Activated CD8-positive, alpha-beta T cell treated with anti-CD3 and anti-CD28 coated beads for 36 hours (primary cell): ENCODE results near the gene PIWIL4. TPM values are rescaled to one million over a fixed set of nuclear protein-coding genes. Genes with fewer than 3 reads are reported as not detected.
A peak's percentile ranks its signal among the peaks of the same experiment; 100 is the strongest.

Source experiments
- ATAC-seq: fragments of 200-7000 bp; cut with Tn5 transposase; one replicate; pipeline ENCODE4 v1.10.0; 2021; ENCODE audit warnings: mild to moderate bottlenecking, moderate library complexity
- CTCF ChIA-PET: fragments of 350-600 bp; sonication (Branson Sonifier 250); formaldehyde crosslinking; loops from one replicate; lab custom pipeline; 2021; ENCODE audit warnings: antibody characterized with exemption; lab: Charles Lee
- POLR2A ChIA-PET: fragments of 350-600 bp; sonication (Branson Sonifier 250); formaldehyde crosslinking; loops from one replicate; lab custom pipeline; 2021; ENCODE audit warnings: antibody characterized with exemption; lab: Charles Lee
- DNase-seq: peaks from one replicate; pipeline ENCODE4 v3.0.0-alpha.2; 2020
- H3K27ac Mint-ChIP-seq: one replicate; pipeline ENCODE4 v1.8.0; 2021; ENCODE audit warnings: mild to moderate bottlenecking, mixed read lengths
- H3K27me3 Mint-ChIP-seq: one replicate; pipeline ENCODE4 v1.8.0; 2021; ENCODE audit warnings: mixed read lengths
- H3K36me3 Mint-ChIP-seq: one replicate; pipeline ENCODE4 v1.8.0; 2021; ENCODE audit warnings: low read depth, mixed read lengths
- H3K4me1 Mint-ChIP-seq: one replicate; pipeline ENCODE4 v1.8.0; 2021; ENCODE audit warnings: low read depth, mixed read lengths
- H3K4me3 Mint-ChIP-seq: one replicate; pipeline ENCODE4 v1.8.0; 2021; ENCODE audit warnings: mild to moderate bottlenecking, moderate library complexity, mixed read lengths
- H3K9me3 Mint-ChIP-seq: one replicate; pipeline ENCODE4 v1.8.0; 2021; ENCODE audit warnings: mixed read lengths
- intact Hi-C: fragments of 100-400 bp; cut with micrococcal nuclease; formaldehyde crosslinking; loops from one replicate; pipeline ENCODE4 v1.10.0; 2022
- total RNA-seq, 2 experiments: library from RNA; stranded (reverse); gene quantifications; one replicate each; pipeline ENCODE4 v1.2.3, GENCODE V29; 2021
- TF ChIP-seq, protein P1 (sequence below): fragments of 200-600 bp; IDR thresholded peaks from one replicate; pipeline ENCODE4 v1.8.0; 2022; ENCODE audit warnings: antibody characterized with exemption, mild to moderate bottlenecking

The PIWIL4 gene
- total RNA-seq, 2 experiments from 2014 or later: 0.36 to 0.50 TPM

DNA sequence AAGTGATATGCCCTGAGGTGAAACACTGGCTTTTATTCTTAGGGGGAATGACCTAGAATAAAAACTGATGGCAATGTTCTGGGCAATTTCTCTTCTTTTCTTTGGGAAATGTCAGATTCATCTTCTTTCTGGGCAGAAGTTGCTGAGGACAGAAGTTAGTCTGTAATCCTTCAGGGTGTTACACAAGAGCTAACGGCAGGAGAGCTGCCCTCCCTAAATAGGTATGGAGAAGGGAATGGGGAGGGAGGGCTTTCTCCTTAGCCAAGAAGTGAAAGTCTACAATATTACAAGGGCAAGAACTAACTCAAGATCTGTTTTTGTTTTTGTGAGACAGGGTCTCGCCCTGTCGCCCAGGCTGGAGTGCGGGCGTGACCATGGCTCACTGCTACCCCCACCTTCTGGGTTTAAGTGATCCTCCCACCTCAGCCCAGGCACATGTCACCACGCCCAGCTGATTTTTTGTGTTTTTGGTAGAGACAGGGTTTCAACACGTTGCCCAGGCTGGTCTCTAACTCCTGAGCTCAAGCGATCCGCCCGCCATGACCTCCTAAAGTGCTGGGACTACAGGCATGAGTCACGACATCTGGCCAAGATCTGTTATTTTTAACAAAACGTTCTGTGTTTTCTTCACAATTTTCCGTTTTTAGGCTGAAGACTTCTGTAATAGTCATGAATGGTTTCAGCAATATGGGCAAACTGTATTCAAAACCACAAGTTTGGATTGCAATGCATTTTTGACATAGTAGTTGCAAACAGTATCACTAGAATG is 7.2 kb downstream of the PIWIL4 start:
- ChIA-PET CTCF (interaction anchor here (1.7 kb wide), 1 partner anchor 69 kb away, joined by 3 read pairs; no protein-coding TSS in a partner anchor), POLR2A (no interaction called here)
- no peak for ATAC-seq
- TF ChIP-seq, protein P1, sequence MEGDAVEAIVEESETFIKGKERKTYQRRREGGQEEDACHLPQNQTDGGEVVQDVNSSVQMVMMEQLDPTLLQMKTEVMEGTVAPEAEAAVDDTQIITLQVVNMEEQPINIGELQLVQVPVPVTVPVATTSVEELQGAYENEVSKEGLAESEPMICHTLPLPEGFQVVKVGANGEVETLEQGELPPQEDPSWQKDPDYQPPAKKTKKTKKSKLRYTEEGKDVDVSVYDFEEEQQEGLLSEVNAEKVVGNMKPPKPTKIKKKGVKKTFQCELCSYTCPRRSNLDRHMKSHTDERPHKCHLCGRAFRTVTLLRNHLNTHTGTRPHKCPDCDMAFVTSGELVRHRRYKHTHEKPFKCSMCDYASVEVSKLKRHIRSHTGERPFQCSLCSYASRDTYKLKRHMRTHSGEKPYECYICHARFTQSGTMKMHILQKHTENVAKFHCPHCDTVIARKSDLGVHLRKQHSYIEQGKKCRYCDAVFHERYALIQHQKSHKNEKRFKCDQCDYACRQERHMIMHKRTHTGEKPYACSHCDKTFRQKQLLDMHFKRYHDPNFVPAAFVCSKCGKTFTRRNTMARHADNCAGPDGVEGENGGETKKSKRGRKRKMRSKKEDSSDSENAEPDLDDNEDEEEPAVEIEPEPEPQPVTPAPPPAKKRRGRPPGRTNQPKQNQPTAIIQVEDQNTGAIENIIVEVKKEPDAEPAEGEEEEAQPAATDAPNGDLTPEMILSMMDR: no peak
- intact Hi-C loops: no loop called here
- peaks cover 2% of the 10 kb centered on the region for H3K27me3 Mint-ChIP-seq
- no peaks in the 10 kb centered on the region for H3K4me1 Mint-ChIP-seq
- no peak overlapping the region for H3K4me3 Mint-ChIP-seq
- DNase-seq: no peak
- H3K9me3 Mint-ChIP-seq: no peaks in the 10 kb centered on the region
- H3K36me3 Mint-ChIP-seq: no peaks in the 10 kb centered on the region
- H3K27ac Mint-ChIP-seq: no peak overlapping the region

DNA sequence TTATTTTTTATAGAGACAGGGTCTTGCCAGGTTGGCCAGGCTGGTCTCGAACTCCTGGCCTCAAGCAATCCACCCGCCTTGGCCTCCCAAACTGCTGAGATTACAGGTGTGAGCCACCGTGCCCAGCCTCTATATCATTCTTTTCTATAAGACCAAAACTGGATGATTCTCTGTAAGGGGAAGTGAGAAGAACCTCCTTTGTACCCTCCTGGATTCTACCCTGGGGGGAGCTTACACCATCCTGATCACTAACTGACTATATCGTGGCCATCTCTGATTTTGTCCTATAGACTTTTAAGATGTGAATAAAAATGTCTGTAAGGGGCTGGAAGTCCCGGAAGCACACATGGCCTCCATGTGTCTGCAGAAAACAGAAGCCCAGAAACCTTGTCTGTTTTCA is 9.1 kb downstream of the PIWIL4 start:
- intact Hi-C loops: no loop called here
- ATAC-seq (no peak), DNase-seq (no peak)
- CTCF ChIA-PET: no interaction called here
- H3K36me3 Mint-ChIP-seq: no peaks in the 10 kb centered on the region
- peaks cover 2% of the 10 kb centered on the region for H3K27me3 Mint-ChIP-seq
- TF ChIP-seq, protein P1: no peak
- H3K4me3 Mint-ChIP-seq: no peak overlapping the region
- H3K4me1 Mint-ChIP-seq: peaks cover 2% of the 10 kb centered on the region
- no peaks in the 10 kb centered on the region for H3K9me3 Mint-ChIP-seq
- POLR2A ChIA-PET: no interaction called here
- no peak overlapping the region for H3K27ac Mint-ChIP-seq

DNA sequence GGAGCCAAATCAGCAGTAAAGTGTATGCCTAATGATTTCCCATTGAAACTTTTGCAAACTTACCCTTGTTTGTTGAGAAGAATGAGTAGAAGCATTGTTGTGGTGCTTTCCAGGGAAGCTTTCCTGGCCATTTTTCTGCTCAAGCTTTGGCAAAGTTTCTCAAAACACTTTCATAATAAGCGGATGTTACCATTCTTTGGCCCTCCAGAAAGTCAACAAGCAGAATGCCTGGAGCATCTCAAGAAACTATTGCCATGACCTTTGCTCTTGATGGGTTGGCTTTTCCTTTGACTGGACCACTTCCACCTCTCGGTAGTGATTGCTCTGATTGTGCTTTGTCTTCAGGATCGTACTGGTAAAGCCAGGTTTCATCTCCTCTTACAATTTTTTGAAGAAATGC is 10.7 kb downstream of the PIWIL4 start:
- H3K36me3 Mint-ChIP-seq: no peaks in the 10 kb centered on the region
- no peak overlapping the region for H3K27ac Mint-ChIP-seq
- ChIA-PET CTCF (no interaction called here), POLR2A (no interaction called here)
- intact Hi-C loops: no loop called here
- TF ChIP-seq, protein P1: no peak
- peaks cover 12% of the 10 kb centered on the region for H3K4me1 Mint-ChIP-seq
- H3K27me3 Mint-ChIP-seq: peaks cover 2% of the 10 kb centered on the region
- no peak overlapping the region for H3K4me3 Mint-ChIP-seq
- DNase-seq (no peak), ATAC-seq (no peak)
- no peaks in the 10 kb centered on the region for H3K9me3 Mint-ChIP-seq

DNA sequence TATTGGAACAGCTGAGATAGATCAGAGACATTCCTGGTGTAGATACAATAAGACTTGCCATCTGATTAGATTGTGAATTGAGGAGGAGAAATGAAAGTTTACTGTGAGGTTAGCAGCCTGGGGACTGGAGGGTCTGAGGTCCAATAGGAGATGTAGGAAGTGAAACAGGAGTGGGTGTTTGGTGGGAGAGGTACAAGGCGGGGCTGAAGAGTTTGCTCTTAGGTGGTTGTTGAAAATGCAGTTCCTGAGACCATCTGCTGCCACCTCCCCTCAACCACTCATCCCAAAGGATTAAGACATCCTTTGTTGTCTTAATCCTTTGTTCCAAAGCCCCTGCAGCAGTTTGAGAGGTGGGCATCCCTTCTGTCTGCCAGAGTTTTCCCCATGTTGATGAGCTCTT is 14.8 kb downstream of the PIWIL4 start:
- Mint-ChIP-seq H3K4me1 (peaks cover 12% of the 10 kb centered on the region), H3K36me3 (no peaks in the 10 kb centered on the region), H3K9me3 (no peaks in the 10 kb centered on the region), H3K27me3 (no peaks in the 10 kb centered on the region), H3K27ac (no peak overlapping the region), H3K4me3 (no peak overlapping the region)
- DNase-seq (no peak), ATAC-seq (no peak)
- TF ChIP-seq, protein P1: no peak
- CTCF ChIA-PET: interaction anchor here (1.4 kb wide), 1 partner anchor 63 kb away, joined by 3 read pairs; no protein-coding TSS in a partner anchor
- intact Hi-C loops: no loop called here
- POLR2A ChIA-PET: no interaction called here

DNA sequence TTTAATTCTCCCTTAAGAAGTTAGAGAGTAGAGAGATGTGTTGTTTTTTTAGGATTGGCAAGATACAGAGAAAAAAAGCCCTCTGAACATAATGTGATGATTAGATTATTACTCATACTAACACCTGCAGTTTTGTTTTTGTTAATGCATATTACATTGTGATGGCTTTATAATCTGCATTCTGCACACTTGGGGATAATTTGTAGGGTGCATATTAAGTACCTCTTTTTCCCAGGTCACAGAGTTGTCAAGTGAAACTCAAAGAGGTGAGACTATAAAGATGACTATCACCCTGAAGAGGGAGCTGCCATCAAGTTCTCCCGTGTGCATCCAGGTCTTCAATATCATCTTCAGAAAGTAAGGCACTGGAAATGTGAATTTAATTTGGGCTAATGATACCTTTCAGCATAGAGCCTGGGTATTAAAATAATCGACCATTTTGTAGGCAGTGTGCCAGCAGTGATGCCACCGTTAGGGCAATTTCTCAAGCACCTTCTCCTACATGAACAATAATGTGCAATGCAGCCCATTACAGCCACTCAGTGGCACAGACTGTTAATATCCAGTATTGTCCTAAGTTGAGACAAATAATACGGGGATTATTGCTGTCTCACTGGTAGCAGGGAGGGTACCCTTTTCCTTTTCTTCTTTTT is 16.2 kb downstream of the PIWIL4 start:
- Mint-ChIP-seq H3K36me3 (no peaks in the 10 kb centered on the region), H3K4me3 (no peak overlapping the region), H3K4me1 (peaks cover 12% of the 10 kb centered on the region), H3K27me3 (no peaks in the 10 kb centered on the region), H3K27ac (no peak overlapping the region), H3K9me3 (no peaks in the 10 kb centered on the region)
- ChIA-PET CTCF (no interaction called here), POLR2A (no interaction called here)
- ATAC-seq: peak; percentile 24
- intact Hi-C loops: no loop called here
- TF ChIP-seq, protein P1: no peak
- DNase-seq: no peak
